Endometrial microvascular endothelial cells (primary cell): ENCODE data around the gene SLC22A23. TPM values are rescaled to one million over a fixed set of nuclear protein-coding genes. Genes with fewer than 3 reads are reported as not detected.

ENCODE experiments used
- in situ Hi-C: cut with HindIII; loops from 2 replicates; pipeline ENCODE4 v1.10.0; 2017; ENCODE audit warnings: low sequenced_read_pairs, low pct_unique_long_range_greater_than_20kb; ENCODE audit errors: inconsistent ontology term
- total RNA-seq: library from RNA; depleted of rRNA; stranded (reverse); fragments of >200 nt; gene quantifications from one replicate; pipeline ENCODE4 v1.2.3, GENCODE V29; 2015; ENCODE audit errors: inconsistent ontology term

The SLC22A23 gene
- 5.8 TPM for total RNA-seq

GRCh38 chr6:3456898-3457709 lies at the start of gene SLC22A23:
SLC22A23 (minus strand) TSS chr6:3457050; CDS start chr6:3456559, 491 bp downstream.
- in situ Hi-C loops = no loop called here

- in situ Hi-C loops = loop anchor here (25.0 kb wide), 1 partner anchor 206 kb away; no protein-coding TSS in a partner anchor
These were observed 49.4 kb upstream of the SLC22A23 start for GRCh38 chr6:3506200-3506599.

- in situ Hi-C loops = loop anchor here (25.0 kb wide), 1 partner anchor 207 kb away; no protein-coding TSS in a partner anchor
These were observed 48.3 kb upstream of the SLC22A23 start for GRCh38 chr6:3504938-3505805.

GRCh38 chr6:3504354-3504753 lies 47.5 kb upstream of the SLC22A23 start:
- in situ Hi-C loops = loop anchor here (25.0 kb wide), 1 partner anchor 208 kb away; no protein-coding TSS in a partner anchor

- in situ Hi-C loops = loop anchor here (25.0 kb wide), 1 partner anchor 210 kb away; no protein-coding TSS in a partner anchor
These were observed 45.1 kb upstream of the SLC22A23 start for GRCh38 chr6:3501826-3502500.

- in situ Hi-C loops = loop anchor here (25.0 kb wide), 1 partner anchor 212 kb away; no protein-coding TSS in a partner anchor
These were observed 43.6 kb upstream of the SLC22A23 start for GRCh38 chr6:3500262-3501014.

GRCh38 chr6:3499603-3500002 lies 42.8 kb upstream of the SLC22A23 start:
- in situ Hi-C loops = loop anchor here (25.0 kb wide), 1 partner anchor 213 kb away; no protein-coding TSS in a partner anchor

- in situ Hi-C loops = no loop called here
These were observed 39.5 kb upstream of the SLC22A23 start for GRCh38 chr6:3496395-3496794.

- in situ Hi-C loops = no loop called here
These were observed 37.7 kb upstream of the SLC22A23 start for GRCh38 chr6:3494391-3495100.

GRCh38 chr6:3490625-3490980 lies 33.8 kb upstream of the SLC22A23 start:
- in situ Hi-C loops = no loop called here

GRCh38 chr6:3489961-3490624 lies 33.2 kb upstream of the SLC22A23 start:
- in situ Hi-C loops = no loop called here

- in situ Hi-C loops = no loop called here
These were observed 32.3 kb upstream of the SLC22A23 start for GRCh38 chr6:3489027-3489757.

- in situ Hi-C loops = no loop called here
These were observed 28.1 kb upstream of the SLC22A23 start for GRCh38 chr6:3484946-3485345.

- in situ Hi-C loops = no loop called here
These were observed 27.3 kb upstream of the SLC22A23 start for GRCh38 chr6:3484192-3484591.

GRCh38 chr6:3483675-3484074 lies 26.8 kb upstream of the SLC22A23 start:
- in situ Hi-C loops = no loop called here

GRCh38 chr6:3482869-3483268 lies 26.0 kb upstream of the SLC22A23 start:
- in situ Hi-C loops = no loop called here

- in situ Hi-C loops = no loop called here
These were observed 24.8 kb upstream of the SLC22A23 start for GRCh38 chr6:3481640-3482039.
